ENCODE measurements around the gene RAD23A.
"Not testable (repeated sequence)": the region's sequence is repeated elsewhere in the genome, so short reads cannot be mapped to it uniquely, and the experiment has no call there.

The RAD23A gene

GRCh38 chr19:12938779-12939601, 6.7 kb upstream of the RAD23A start:
- DNase-seq: no peak

GRCh38 chr19:12939975-12940423, 5.7 kb upstream of the RAD23A start:
- no peak for DNase-seq

- DNase-seq: no peak
Observed at GRCh38 chr19:12940897-12941296, 4.8 kb upstream of the RAD23A start.

GRCh38 chr19:12943437-12944044, 2.1 kb upstream of the RAD23A start:
- no peak for DNase-seq

- no peak for DNase-seq
Observed at GRCh38 chr19:12944104-12944674, 1.5 kb upstream of the RAD23A start.

- DNase-seq: peak; percentile 14
Observed at GRCh38 chr19:12946092-12946721, 545 bp downstream of the RAD23A start.

- no peak for DNase-seq
Observed at GRCh38 chr19:12946731-12947496, 1.3 kb downstream of the RAD23A start.

GRCh38 chr19:12947702-12948611, 2.3 kb downstream of the RAD23A start:
- no peak for DNase-seq

- no peak for DNase-seq
Observed at GRCh38 chr19:12948612-12949362, 3.1 kb downstream of the RAD23A start.

- no peak for DNase-seq
Observed at GRCh38 chr19:12949363-12950283, 4.0 kb downstream of the RAD23A start.

GRCh38 chr19:12952050-12952449, 6.4 kb downstream of the RAD23A start:
- DNase-seq: not testable (repeated sequence)

- no peak for DNase-seq
Observed at GRCh38 chr19:12952488-12953137, 7.0 kb downstream of the RAD23A start.

- no peak for DNase-seq
Observed at GRCh38 chr19:12953138-12953798, 7.6 kb downstream of the RAD23A start.

- no peak for DNase-seq
Observed at GRCh38 chr19:12953799-12954611, 8.3 kb downstream of the RAD23A start.

GRCh38 chr19:12954612-12954962, 8.9 kb downstream of the RAD23A start:
- no peak for DNase-seq

GRCh38 chr19:12955575-12955974, 9.9 kb downstream of the RAD23A start:
- DNase-seq: not testable (repeated sequence)

GRCh38 chr19:12955996-12956395, 10.3 kb downstream of the RAD23A start:
- DNase-seq: no peak
